Liver (tissue), 3 donors: ENCODE results near the gene ASH1L.

Source experiments
- CTCF ChIP-seq: fragments of 150-350 bp; IDR thresholded peaks from 2 replicates; pipeline ENCODE4 v1.5.1; 2017; ENCODE audit warnings: improper control_type of control experiment, low read depth, low read length; ENCODE audit not compliant: missing input control
- GABPA ChIP-seq, 2 donors: IDR thresholded peaks in 1 of 2; conservative IDR thresholded peaks in 1 of 2; 2 replicates each; pipeline ENCODE4 v1.6.1; 2016; ENCODE audit warnings: antibody characterized with exemption in 2 of 2, mild to moderate bottlenecking in 1 of 2, moderate library complexity in 1 of 2
- HNF4A ChIP-seq, 2 donors: conservative IDR thresholded peaks; 2 replicates each; pipeline ENCODE4 v1.6.1; 2016; ENCODE audit warnings: antibody characterized with exemption in 2 of 2, mild to moderate bottlenecking in 2 of 2
- REST ChIP-seq: IDR thresholded peaks from 2 replicates; pipeline ENCODE4 v1.6.1; 2016; ENCODE audit warnings: antibody characterized with exemption, mild to moderate bottlenecking
- SP1 ChIP-seq: IDR thresholded peaks from 2 replicates; pipeline ENCODE4 v1.6.1; 2018; ENCODE audit warnings: antibody characterized with exemption, mild to moderate bottlenecking
- TAF1 ChIP-seq: conservative IDR thresholded peaks from 2 replicates; pipeline ENCODE4 v1.6.1; 2016; ENCODE audit warnings: antibody characterized with exemption, mild to moderate bottlenecking
- TF ChIP-seq, protein P1 (sequence below): IDR thresholded peaks from 2 replicates; pipeline ENCODE4 v1.6.1; 2016; ENCODE audit warnings: antibody characterized with exemption
- donor health status: healthy.
- donor health status: healthy.

DNA sequence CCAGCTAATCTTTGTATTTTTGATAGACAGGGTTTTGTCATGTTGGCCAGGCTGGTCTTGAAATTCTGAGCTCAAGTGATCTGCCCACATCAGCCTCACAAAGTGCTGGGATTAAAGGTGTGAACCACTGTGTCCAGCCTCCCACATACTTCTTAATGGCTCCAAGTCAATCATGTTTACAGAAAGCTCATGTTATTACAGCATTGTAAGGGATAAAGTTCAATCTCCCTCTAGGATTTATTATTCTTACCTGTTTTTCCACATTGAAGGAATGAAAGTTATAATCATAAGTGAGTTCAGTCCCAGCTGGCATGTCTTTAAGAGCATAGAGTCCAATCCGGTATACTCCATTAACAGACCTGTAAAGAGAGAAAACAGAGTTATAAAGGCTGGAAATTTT lies 202.6 kb downstream of the ASH1L start:
- TF ChIP-seq CTCF: no peak
- TF ChIP-seq REST: no peak
- TF ChIP-seq, protein P1, sequence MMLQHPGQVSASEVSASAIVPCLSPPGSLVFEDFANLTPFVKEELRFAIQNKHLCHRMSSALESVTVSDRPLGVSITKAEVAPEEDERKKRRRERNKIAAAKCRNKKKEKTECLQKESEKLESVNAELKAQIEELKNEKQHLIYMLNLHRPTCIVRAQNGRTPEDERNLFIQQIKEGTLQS: no peak
- no peak for TF ChIP-seq SP1
- no peak for TF ChIP-seq GABPA (IDR thresholded peaks at IDR 0.05 in 1 of 2, conservative IDR thresholded peaks at IDR 0.05 in 1 of 2)
- no peak for TF ChIP-seq HNF4A (conservative IDR thresholded peaks at IDR 0.05)
- no peak for TF ChIP-seq TAF1
